Neuron (in vitro differentiated cells): ENCODE data around the gene THEMIS2.
A peak's percentile ranks its signal among the peaks of the same experiment; 100 is the strongest.
"Not testable (repeated sequence)": the region's sequence is repeated elsewhere in the genome, so short reads cannot be mapped to it uniquely, and the experiment has no call there.

Source experiments
- H2AFZ ChIP-seq: one replicate; pipeline ENCODE4 v1.6.1; 2013; ENCODE audit warnings: low read depth, mild to moderate bottlenecking, inconsistent platforms, low read length, moderate library complexity
- H3K27me3 ChIP-seq: one replicate; pipeline ENCODE4 v1.6.1; 2013; ENCODE audit warnings: low read length; ENCODE audit not compliant: insufficient read depth
- H3K36me3 ChIP-seq: one replicate; pipeline ENCODE4 v1.6.1; 2013; ENCODE audit warnings: low read length; ENCODE audit not compliant: insufficient read depth
- H3K4me1 ChIP-seq: one replicate; pipeline ENCODE4 v1.6.1; 2013; ENCODE audit warnings: low read length; ENCODE audit not compliant: insufficient read depth
- H3K4me3 ChIP-seq: 2 replicates; pipeline ENCODE4 v1.5.1; 2013; ENCODE audit warnings: mild to moderate bottlenecking, low read length, moderate library complexity
- H3K9me3 ChIP-seq: one replicate; pipeline ENCODE4 v1.6.1; 2013; ENCODE audit warnings: low read length

THEMIS2 gene

GRCh38 chr1:27868932-27869718 is 3.2 kb upstream of the THEMIS2 start:
- Histone ChIP-seq H3K27me3 (peaks cover 11% of the 10 kb centered on the region), H3K4me3 (no peak overlapping the region), H3K9me3 (no peaks in the 10 kb centered on the region), H3K36me3 (no peaks in the 10 kb centered on the region), H3K4me1 (peaks cover 9% of the 10 kb centered on the region), H2AFZ (no peak overlapping the region)

DNA sequence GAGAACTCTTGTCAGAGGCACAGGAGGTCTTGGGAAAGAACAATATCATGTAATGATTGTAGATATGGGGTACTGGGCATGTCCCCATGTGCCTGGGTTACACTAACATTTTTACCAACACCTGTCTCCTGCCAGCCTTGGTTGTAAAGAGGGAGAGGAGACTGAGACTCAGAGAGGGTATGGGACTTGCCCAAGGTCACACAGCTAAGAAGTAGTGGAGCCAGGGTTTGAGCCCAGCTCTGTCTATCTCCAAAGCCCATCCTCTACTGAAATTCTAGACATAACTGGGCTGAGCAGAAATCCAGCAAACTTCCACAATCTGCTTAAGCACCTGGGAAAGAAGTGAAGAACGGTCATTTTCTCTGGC is 2.6 kb upstream of the THEMIS2 start:
- Histone ChIP-seq H3K36me3 (no peaks in the 10 kb centered on the region), H3K27me3 (peaks cover 11% of the 10 kb centered on the region), H2AFZ (no peak overlapping the region), H3K4me1 (peaks cover 9% of the 10 kb centered on the region), H3K4me3 (no peak overlapping the region), H3K9me3 (no peaks in the 10 kb centered on the region)

GRCh38 chr1:27871076-27871475 is 1.3 kb upstream of the THEMIS2 start:
- H3K27me3 ChIP-seq: peaks cover 11% of the 10 kb centered on the region
- not testable (repeated sequence) for H3K9me3 ChIP-seq, H3K4me3 ChIP-seq, H3K4me1 ChIP-seq, H3K36me3 ChIP-seq, H2AFZ ChIP-seq

GRCh38 chr1:27872802-27873551 is 633 bp downstream of the THEMIS2 start:
- no peaks in the 10 kb centered on the region for H3K9me3 ChIP-seq
- peaks cover 11% of the 10 kb centered on the region for H3K27me3 ChIP-seq
- H3K4me1 ChIP-seq: peaks cover 7% of the 10 kb centered on the region

GRCh38 chr1:27873671-27874384 is 1.5 kb downstream of the THEMIS2 start:
- Histone ChIP-seq H3K36me3 (no peaks in the 10 kb centered on the region), H3K4me3 (no peak overlapping the region), H3K27me3 (peaks cover 11% of the 10 kb centered on the region), H2AFZ (no peak overlapping the region), H3K9me3 (no peaks in the 10 kb centered on the region), H3K4me1 (peaks cover 7% of the 10 kb centered on the region)

More at GRCh38 chr1:27872802-27873551, 633 bp downstream of the THEMIS2 start:
- peak overlapping the region; percentile 52 for H3K4me3 ChIP-seq
- peak overlapping the region; percentile 97 for H2AFZ ChIP-seq
- H3K36me3 ChIP-seq: no peaks in the 10 kb centered on the region

- Histone ChIP-seq H3K9me3 (no peaks in the 10 kb centered on the region), H3K27me3 (peaks cover 11% of the 10 kb centered on the region), H3K36me3 (no peaks in the 10 kb centered on the region), H3K4me1 (peaks cover 7% of the 10 kb centered on the region), H2AFZ (no peak overlapping the region), H3K4me3 (no peak overlapping the region)
Observed at GRCh38 chr1:27876341-27877114, 4.2 kb downstream of the THEMIS2 start.

- Histone ChIP-seq H3K36me3 (no peaks in the 10 kb centered on the region), H3K27me3 (peaks cover 11% of the 10 kb centered on the region), H3K9me3 (no peaks in the 10 kb centered on the region), H2AFZ (no peak overlapping the region), H3K4me3 (no peak overlapping the region), H3K4me1 (peaks cover 7% of the 10 kb centered on the region)
Observed at GRCh38 chr1:27877115-27877416, 4.7 kb downstream of the THEMIS2 start.

DNA sequence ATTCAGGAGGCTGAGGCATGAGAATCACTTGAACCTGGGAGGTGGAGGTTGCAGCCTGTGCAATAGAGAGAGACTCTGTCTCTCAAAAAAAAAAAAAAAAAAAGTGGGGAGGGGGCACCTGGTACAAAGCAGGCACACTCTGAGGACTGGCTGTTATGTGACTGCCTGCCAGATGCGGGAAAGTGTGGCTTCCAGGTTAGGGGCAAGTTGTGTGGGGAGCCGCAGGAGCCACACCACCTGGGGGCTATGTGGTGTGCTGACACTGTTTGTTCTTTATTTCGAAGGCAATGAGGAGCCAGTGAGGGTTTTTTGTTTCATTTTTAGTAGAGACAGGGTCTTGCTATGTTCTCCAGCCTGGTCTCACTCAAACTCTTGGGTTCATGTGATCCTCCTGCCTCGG is 5.7 kb downstream of the THEMIS2 start:
- H3K4me1 ChIP-seq: peaks cover under 1% of the 10 kb centered on the region
- no peak overlapping the region for H2AFZ ChIP-seq
- H3K27me3 ChIP-seq: peaks cover 7% of the 10 kb centered on the region
- H3K4me3 ChIP-seq: no peak overlapping the region
- H3K9me3 ChIP-seq: no peaks in the 10 kb centered on the region
- no peaks in the 10 kb centered on the region for H3K36me3 ChIP-seq

DNA sequence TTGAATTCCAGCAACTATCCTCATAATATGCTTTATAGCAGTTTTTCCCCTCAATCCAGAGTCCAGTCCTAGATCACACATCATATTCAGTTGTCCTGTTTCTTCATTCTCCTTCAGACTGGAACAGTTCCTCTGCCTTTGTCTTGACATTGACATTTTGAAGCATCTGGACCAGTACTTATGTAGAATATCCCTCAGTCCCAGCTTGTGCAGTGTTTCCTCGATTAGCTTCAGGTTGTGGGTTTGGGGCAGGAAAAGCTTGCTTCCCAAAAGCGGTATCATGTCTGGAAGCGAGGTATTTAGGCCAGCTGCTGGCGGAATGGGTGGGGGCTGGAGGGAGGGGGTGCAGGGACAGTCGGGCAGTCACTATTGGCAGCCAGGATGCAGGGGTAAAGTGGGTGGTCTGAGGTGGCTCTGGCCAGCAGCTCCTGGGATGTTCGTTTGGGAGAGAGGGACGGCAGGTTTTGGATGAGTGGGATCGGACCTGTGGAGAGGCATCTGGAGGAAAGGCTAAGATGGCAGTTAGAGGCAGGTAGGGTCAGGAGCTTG is 6.5 kb downstream of the THEMIS2 start:
- Histone ChIP-seq H2AFZ (no peak overlapping the region), H3K27me3 (no peaks in the 10 kb centered on the region), H3K4me3 (no peak overlapping the region), H3K36me3 (peaks cover 4% of the 10 kb centered on the region), H3K4me1 (no peaks in the 10 kb centered on the region), H3K9me3 (no peaks in the 10 kb centered on the region)

- Histone ChIP-seq H3K4me1 (no peaks in the 10 kb centered on the region), H3K4me3 (no peak overlapping the region), H3K27me3 (no peaks in the 10 kb centered on the region), H3K9me3 (no peaks in the 10 kb centered on the region), H3K36me3 (peaks cover 4% of the 10 kb centered on the region), H2AFZ (no peak overlapping the region)
Observed at GRCh38 chr1:27879374-27880082, 7.2 kb downstream of the THEMIS2 start.

GRCh38 chr1:27882543-27882903 is 10.2 kb downstream of the THEMIS2 start:
- Histone ChIP-seq H3K9me3 (no peaks in the 10 kb centered on the region), H3K36me3 (peaks cover 8% of the 10 kb centered on the region), H3K4me1 (no peaks in the 10 kb centered on the region), H3K27me3 (no peaks in the 10 kb centered on the region), H2AFZ (no peak overlapping the region), H3K4me3 (no peak overlapping the region)

DNA sequence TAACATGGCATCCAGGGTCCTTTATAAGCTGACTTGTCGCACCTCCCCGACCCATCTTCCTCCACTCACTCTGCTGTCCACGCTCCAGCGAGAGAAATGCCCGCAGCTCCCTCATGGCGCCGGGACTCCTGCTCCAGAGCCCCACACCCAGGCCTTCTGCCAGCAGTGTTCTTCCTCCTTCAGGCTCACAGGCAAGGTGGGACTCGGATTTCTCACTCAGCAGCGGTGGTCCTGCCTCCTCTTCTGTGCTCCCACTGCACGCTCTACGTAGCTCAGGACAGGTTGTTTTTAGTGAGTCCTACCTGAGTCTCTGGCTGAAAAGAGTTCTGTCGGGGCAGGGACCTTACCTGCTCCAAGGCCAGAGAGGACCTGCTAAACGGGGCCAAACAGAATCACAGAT is 11.2 kb downstream of the THEMIS2 start:
- no peak overlapping the region for H3K4me3 ChIP-seq
- no peaks in the 10 kb centered on the region for H3K27me3 ChIP-seq
- peaks cover 8% of the 10 kb centered on the region for H3K36me3 ChIP-seq
- H3K4me1 ChIP-seq: no peaks in the 10 kb centered on the region
- no peaks in the 10 kb centered on the region for H3K9me3 ChIP-seq
- no peak overlapping the region for H2AFZ ChIP-seq
